Measurements from ENCODE around the gene ZBED4.

Gene ZBED4

GRCh38 chr22:49880281-49880680 is 26.6 kb downstream of the ZBED4 start:
- no peak for DNase-seq (ENCODE audit: low read depth in 2 of 2)

- DNase-seq (ENCODE audit: low read depth in 2 of 2): no peak
Measured at GRCh38 chr22:49881856-49882255, 28.2 kb downstream of the ZBED4 start.

DNA sequence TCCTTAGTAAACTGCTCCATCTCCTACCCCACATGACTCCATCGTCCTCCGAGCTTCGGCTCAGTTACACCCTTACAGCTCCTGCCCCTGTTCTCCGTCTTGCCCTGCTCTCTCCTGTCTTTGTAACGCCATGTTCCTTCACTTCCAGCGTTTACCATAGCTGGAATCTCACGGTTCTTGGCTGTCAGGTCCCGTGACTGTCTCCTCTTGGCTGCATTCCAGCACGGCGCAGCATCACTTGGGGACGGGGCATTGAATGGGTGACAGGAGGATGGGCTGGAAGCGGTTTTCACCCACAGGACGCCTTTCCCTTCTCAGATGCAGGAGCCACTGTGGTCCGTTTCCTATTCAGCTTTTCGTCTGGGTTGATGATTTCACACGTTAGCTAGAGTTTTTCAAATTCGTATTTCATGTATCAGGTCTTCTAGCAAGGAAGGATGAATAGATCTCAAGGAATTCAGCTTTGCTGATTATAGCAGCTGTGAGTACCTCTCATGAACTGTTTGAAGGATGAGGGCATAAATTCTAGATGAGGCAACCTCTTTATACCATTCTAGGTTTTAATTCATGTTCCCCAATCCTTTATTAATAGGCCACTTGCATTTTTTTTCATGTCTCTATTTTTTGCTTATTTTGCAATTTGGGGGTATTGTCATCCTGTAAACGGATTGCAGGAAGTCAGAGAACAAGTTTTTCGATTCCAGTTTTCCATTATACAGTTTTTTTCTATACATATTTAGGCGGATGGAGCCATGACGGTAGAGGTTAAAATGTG is 29.1 kb downstream of the ZBED4 start:
- no peak for DNase-seq (ENCODE audit: low read depth in 2 of 2)

DNA sequence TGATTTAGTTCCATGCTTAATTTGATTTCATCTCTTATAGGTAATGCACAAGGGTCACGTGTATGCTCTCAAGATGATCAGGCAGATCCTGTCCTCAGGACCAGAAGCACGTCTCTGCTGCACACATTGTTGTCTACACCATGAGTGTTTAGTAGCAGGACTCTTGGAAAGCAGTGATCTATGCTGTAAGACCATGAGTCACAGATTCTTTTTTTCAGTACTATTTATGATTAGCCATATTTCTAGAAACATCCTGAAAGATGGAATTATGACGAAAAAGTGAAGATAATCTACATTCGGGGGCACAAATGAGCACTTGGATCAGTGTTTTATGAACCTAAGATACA is 29.6 kb downstream of the ZBED4 start:
- DNase-seq (ENCODE audit: low read depth in 2 of 2): no peak

DNA sequence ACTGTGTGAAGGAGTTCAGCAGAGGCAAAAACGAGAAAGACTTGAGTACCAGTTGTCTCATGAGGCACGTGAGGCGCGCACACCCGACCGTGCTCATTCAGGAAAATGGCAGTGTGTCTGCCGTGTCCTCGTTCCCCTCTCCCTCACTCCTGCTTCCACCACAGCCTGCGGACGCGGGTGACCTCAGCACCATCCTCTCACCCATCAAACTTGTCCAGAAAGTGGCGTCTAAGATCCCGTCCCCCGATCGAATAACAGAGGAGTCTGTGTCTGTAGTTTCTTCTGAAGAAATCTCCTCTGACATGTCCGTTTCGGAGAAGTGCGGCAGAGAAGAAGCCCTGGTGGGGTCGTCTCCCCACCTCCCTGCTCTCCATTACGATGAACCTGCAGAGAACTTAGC is 30.4 kb downstream of the ZBED4 start:
- DNase-seq (ENCODE audit: low read depth in 2 of 2): no peak

GRCh38 chr22:49884503-49885260 is 31.0 kb downstream of the ZBED4 start:
- DNase-seq (ENCODE audit: low read depth in 2 of 2): no peak

DNA sequence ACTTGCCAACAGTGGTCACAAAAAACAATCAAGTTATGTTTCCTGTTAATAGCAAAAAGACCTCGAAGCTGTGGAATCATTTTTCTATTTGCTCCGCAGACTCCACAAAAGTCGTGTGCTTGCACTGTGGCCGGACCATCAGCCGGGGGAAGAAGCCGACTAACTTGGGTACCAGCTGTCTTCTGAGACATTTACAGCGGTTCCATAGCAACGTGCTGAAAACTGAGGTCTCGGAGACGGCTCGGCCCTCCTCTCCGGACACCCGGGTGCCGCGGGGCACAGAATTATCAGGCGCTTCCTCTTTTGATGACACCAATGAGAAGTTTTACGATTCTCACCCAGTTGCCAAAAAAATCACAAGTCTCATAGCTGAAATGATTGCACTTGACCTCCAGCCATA is 31.6 kb downstream of the ZBED4 start:
- DNase-seq (ENCODE audit: low read depth in 2 of 2): no peak

- DNase-seq (ENCODE audit: low read depth in 2 of 2): no peak
Measured at GRCh38 chr22:49885881-49886280, 32.2 kb downstream of the ZBED4 start.

GRCh38 chr22:49886346-49887063 is 32.9 kb downstream of the ZBED4 start:
- DNase-seq (ENCODE audit: low read depth in 2 of 2): no peak

- no peak for DNase-seq (ENCODE audit: low read depth in 2 of 2)
Measured at GRCh38 chr22:49887064-49887451, 33.4 kb downstream of the ZBED4 start.

DNA sequence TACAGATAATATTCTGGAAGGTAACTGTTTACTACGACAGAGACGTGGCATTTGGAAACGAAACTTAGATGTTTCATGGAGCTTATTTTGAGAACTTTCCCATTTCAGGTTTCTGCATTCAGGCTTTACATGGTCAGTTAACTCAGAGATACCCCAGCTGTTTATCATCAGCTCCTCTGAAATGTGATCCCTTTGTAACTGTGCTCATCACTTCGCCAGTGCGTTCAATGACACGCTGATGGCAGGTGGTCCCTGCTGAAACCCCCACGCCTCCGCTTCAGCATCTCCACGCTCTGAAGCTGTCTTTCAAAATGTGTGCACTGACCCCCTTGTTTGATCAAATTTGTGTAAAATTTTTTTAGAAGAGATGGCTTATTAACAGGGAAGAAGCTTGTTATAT is 34.1 kb downstream of the ZBED4 start:
- no peak for DNase-seq (ENCODE audit: low read depth in 2 of 2)

DNA sequence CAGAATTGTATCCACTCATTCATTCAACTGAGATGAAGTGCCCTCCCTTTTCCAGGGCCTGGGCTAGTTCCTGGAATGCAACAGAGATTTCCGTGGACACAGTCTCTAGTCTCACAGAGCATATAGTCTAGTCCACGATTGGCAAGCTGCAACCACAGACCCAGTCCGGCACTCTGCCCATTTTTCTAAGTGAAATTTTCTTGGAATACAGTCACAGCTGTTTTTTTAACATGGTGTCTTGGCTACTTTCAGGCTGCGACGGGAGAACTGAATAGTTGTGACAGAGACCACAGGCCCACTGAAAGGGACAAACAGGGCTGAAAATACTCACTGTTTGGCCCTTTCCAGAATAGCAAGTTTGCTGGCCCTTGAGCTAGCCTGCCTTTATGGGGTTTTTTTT is 35.4 kb downstream of the ZBED4 start:
- DNase-seq (ENCODE audit: low read depth in 2 of 2): no peak

DNA sequence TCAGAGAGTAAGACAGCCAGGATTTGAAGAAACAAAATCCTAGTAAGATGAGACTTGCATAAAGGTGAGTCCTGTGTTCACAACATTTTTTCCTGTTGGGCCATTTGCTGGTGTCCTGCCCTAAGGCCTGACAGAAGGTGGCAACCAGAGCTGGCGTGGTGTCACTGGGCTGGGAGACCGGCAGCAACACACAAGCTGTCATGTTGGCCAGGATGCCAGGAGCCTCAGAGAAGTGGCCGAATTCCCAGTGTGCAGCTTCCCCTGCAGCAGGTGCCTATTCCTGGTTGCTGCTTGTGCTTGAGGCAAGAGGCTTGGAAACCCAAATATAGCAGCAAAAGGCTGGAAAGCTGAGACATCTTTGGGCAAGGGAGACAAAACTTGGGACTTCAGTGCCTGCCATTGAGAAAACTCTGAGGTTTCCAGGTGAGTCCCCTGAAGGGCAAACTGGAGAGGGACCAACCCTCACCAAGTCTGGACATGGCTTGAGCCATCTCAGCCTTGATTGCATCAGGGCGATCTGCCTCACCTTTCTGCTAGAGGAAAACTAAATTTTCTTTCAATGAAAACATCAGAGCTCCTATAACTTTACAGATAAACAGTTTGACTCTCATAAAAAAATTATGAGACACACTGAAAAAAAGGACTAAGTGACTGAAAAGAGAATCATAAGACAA is 38.7 kb downstream of the ZBED4 start:
- DNase-seq (ENCODE audit: low read depth in 2 of 2): no peak

DNA sequence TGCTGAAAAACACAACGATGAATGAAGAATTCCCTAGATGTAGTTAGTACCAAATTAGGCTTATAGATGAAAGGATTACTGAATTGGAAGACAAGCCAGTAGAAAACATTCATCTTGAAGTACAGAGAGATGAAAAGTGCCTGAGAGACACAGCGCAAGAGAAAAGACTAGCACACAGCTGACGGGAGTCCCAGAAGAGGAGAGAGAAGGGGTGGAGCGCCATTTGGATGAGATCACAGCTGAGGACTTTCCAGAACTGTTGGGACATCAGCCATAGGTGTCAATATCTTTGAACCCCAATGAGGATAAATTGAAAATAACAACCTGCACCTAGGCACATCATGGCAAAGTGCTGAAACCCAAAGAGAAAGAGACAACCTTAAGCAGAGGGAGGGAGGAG is 39.4 kb downstream of the ZBED4 start:
- no peak for DNase-seq (ENCODE audit: low read depth in 2 of 2)

DNA sequence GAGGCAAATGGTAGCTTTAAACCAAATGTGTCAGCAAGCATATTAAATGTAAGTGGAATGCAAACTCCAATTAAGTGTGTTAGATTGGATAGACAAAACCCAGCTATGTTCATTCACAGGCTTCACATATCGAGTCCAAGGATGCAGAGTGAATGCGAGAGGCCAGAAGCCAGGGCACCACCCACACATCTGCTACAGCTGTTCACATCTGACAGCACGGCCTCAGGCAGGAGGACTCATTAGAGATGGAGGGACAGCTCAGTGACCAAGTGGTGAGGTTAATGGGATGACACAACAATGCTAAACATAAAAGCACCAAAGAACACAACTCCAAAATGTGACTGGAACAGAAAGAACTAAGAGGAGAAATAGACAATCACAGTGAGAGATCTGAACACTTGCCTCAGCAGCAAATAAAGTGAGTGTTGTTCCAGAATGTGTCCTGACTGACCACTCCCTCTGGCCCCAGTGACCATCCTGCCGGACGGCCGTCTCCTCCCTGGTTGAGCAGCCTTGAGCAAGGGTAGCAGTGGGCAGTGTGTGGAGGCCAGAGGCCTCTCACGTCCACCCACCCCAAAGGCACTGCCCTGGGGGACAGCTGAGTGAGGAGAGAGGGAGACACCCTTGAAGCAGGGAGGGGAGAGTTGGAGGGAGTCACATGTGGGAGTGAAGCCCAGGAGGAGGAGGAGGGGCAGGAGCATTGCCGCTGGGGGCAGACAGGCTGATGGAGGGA is 40.8 kb downstream of the ZBED4 start:
- no peak for DNase-seq (ENCODE audit: low read depth in 2 of 2)

DNA sequence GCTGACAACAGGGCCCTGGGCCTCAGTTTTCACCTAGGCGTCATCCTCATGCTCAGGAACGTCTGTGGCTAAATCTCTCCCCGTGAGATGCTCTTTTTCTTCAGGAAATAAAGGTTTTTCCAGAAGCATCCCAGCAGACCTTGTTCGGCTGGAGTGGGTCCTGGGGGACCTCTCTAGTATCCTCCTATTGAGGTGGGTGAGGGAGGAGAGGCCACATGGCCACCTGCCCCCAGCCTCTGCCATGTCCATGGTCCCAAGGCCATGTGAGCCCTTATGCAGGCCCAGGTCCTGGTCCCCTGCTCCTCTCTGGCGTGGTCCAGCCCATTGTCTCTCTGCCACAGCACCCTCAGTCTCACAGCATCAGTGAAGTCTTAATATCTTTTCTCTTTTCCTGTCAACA is 42.6 kb downstream of the ZBED4 start:
- DNase-seq (ENCODE audit: low read depth in 2 of 2): no peak

DNA sequence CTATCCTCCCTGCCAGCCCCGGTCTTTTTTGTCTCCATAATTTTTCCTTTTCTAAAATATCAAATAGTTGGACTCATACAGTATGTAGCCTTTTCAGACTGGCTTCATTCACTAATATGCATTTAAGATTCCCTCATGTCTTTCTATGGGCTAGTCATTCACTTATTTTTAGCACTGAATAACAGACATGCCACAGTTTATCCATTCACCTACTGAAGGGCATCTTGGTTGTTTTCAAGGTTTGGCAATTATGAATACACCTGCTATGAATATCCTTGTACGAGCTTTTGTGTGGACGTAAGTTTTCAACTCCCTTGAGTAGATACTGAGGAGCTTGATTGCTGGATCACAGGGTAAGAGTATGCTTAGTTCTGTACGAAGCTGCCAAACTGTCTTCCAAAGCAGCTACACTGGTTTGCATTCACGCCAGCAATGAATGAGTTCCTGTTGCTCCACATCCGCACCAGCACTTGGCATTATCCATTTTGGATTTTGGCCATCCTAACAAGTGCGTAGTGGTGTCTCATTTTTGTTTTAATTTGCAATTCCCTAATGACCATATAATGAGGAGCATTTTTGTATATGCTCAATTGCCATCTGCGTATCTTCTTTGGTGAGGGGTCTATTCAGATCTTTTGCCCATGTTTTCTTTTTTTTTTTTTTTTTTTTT is 43.5 kb downstream of the ZBED4 start:
- no peak for DNase-seq (ENCODE audit: low read depth in 2 of 2)

DNA sequence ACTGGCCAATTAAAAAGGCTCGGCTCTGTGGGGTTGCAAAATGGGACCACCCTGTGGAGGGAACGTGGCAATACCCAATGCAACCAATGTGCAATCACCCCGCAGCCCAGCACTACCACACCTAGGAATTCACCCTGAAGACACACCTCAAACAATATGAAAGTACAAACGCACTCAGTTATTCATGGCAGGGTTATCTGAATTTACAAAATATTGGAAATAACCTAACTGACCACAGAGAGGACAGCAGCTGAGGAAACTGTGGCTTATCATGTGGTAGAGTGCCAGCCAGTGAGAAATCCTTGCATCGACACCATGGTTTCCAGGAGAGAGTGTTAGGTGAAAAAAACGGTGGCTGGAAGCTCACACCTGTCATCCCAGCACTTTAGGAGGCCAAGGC is 45.9 kb downstream of the ZBED4 start:
- no peak for DNase-seq (ENCODE audit: low read depth in 2 of 2)

GRCh38 chr22:49900441-49901230 is 47.0 kb downstream of the ZBED4 start:
- no peak for DNase-seq (ENCODE audit: low read depth in 2 of 2)

DNA sequence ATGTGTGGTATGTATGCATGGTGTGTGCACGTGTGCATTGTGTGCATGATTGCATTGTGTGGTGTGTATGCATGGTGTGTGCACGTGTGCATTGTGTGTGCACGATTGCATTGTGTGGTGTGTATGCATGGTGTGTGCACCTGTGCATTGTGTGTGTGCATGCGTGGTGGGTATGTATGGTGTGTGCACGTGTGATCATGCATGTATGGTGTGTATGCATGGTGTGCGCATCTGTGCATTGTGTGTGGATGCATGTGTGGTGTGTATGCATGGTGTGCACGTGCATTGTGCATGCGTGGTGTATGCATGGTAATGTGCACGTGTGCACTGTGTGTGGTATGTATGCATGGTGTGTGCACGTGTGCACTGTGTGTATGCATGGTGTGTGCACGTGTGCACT is 47.8 kb downstream of the ZBED4 start:
- DNase-seq (ENCODE audit: low read depth in 2 of 2): no peak

Data from stimulated activated CD8-positive, alpha-beta memory T cell treated with anti-CD3 and anti-CD28 coated beads, Interleukin-7, amount 100 ng/mL, for 4 hours (primary cell).